Measurements from ENCODE around the gene KBTBD3. TPM values are rescaled to one million over a fixed set of nuclear protein-coding genes. Genes with fewer than 3 reads are reported as not detected.

The KBTBD3 gene, protein sequence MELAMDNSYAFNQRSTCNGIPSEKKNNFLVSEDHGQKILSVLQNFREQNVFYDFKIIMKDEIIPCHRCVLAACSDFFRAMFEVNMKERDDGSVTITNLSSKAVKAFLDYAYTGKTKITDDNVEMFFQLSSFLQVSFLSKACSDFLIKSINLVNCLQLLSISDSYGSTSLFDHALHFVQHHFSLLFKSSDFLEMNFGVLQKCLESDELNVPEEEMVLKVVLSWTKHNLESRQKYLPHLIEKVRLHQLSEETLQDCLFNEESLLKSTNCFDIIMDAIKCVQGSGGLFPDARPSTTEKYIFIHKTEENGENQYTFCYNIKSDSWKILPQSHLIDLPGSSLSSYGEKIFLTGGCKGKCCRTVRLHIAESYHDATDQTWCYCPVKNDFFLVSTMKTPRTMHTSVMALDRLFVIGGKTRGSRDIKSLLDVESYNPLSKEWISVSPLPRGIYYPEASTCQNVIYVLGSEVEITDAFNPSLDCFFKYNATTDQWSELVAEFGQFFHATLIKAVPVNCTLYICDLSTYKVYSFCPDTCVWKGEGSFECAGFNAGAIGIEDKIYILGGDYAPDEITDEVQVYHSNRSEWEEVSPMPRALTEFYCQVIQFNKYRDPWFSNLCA
- total RNA-seq (2014; rRNA removed; shearing (Covaris generic)) = 3.2 and 4.4 TPM in 2 replicates
- polyA plus RNA-seq (2014; cell fraction: nucleus; rRNA removed) = 0.44 and 0.74 TPM in 2 replicates

GRCh38 chr11:106076919-106077608 lies at the start of gene KBTBD3:
Gene KBTBD3 (minus strand): TSS chr11:106077347. CDS start chr11:106059097, 18,250 bp downstream.
- DNase-seq (ENCODE audit: extremely low read depth, low read depth) = peak; percentile 97

- DNase-seq (ENCODE audit: extremely low read depth, low read depth) = no peak
Observed at GRCh38 chr11:106121570-106122320, 44.6 kb upstream of the KBTBD3 start.

- no peak for DNase-seq (ENCODE audit: extremely low read depth, low read depth)
Observed at GRCh38 chr11:106105986-106106385, 28.8 kb upstream of the KBTBD3 start.

DNA sequence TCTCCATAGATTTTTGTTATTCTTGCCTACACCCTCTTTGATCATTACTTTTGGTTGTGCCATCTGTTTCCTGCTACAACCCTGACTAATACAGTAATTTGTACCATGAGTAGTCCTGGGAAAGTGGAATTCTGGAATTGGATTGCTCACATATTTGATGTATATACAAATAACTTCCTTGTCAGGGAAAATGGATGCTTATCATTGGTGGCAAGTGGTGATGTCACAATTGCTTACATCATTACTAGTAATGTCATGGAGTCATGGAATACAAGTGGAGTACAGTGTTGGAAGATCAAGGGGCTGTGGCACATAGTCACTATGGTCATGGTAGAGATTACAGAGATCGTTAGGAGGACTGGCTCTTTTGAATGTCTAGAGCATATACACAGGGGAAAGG lies 24.7 kb upstream of the KBTBD3 start:
- no peak for DNase-seq (ENCODE audit: extremely low read depth, low read depth)

DNA sequence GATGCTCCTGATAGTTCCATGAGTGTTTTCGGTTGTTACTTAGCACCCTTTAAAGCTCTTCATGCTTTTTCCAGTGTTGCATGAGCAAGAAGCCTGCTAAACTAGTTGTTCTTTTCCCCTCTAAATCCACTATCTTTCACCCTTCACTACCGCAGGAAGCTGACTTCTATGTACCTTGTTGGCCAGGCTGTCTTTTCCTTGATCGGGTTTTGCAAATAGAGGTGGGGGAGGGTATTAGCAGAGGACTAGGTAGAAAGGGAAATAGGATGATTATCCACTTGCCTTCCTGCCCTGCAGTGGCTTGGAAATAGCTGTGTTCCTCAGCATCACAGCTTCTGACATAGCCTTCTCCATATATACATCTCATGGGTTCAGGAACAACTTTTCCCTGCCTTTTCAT lies 24.2 kb upstream of the KBTBD3 start:
- DNase-seq (ENCODE audit: extremely low read depth, low read depth) = no peak

- no peak for DNase-seq (ENCODE audit: extremely low read depth, low read depth)
Observed at GRCh38 chr11:106098893-106099553, 21.9 kb upstream of the KBTBD3 start.

GRCh38 chr11:106092446-106092845 lies 15.3 kb upstream of the KBTBD3 start:
- no peak for DNase-seq (ENCODE audit: extremely low read depth, low read depth)

GRCh38 chr11:106091480-106092123 lies 14.5 kb upstream of the KBTBD3 start:
- no peak for DNase-seq (ENCODE audit: extremely low read depth, low read depth)

DNA sequence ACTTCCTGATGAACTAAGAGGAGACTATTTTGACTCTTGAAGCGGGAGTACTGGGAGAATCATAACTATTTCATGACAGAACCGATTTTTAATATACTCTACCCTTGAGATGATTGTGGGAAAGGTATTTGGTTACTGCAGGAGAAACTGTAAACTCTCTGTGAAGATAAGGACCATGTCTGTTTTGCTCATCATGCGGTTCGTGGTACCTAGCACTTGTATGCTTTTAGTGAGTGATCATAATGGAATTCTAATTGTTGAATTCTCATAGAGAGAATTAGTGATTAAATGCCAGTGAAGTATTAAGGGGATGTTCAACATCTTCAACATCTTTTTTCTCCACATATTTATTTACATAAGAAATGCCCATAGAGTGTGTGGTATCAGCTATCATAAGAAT lies 11.7 kb upstream of the KBTBD3 start:
- DNase-seq (ENCODE audit: extremely low read depth, low read depth) = no peak

DNA sequence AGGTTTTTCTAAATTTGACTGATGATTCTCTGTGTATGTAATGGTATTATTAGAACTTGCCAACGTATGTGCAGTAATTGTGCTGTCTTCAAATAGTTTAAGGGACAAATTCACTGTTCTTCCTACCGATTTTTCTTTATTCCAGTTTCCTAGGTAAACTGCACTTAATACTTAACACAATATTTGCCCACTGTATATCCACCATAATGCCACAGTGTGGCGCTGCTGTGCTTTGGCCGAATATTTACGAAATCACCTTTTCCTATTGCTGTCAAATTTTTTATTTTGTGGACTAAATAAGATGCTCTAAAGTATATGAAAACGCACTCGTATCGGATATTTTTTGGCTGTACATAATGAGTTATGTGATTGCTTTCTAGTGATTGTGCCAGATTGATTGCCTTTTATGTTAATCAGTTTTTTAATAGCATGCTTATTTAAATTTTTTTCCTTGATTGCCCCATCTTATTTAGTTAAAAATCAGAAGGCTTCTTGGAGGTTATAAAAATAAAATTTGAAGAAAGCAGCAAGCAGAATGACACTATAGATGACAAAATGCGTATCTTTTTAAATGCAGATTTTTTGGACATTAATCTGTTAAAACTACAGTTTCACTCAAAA lies 10.8 kb upstream of the KBTBD3 start:
- DNase-seq (ENCODE audit: extremely low read depth, low read depth) = peak; percentile 33

DNA sequence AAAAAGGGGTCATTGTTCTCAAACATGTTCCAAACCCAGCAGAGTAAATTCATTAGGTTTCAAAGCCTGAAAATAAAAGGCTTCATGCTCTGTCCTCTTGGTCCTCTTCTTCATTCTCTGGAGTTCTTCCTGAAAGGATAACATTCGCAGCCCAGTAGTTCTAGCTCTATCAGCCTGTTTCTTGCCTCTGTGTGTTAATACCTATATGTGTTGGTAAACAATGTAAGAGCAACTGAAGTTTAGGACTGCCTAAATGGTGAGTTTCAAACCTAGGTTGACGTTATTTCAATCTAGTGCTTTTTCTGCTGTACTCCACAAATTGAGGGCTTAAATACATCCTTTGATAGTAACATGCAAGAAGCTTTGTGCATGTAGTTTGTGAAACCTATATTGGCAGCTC lies 9.7 kb upstream of the KBTBD3 start:
- no peak for DNase-seq (ENCODE audit: extremely low read depth, low read depth)

GRCh38 chr11:106086135-106086534 lies 9.0 kb upstream of the KBTBD3 start:
- no peak for DNase-seq (ENCODE audit: extremely low read depth, low read depth)

- DNase-seq (ENCODE audit: extremely low read depth, low read depth) = no peak
Observed at GRCh38 chr11:106082096-106082495, 4.9 kb upstream of the KBTBD3 start.

DNA sequence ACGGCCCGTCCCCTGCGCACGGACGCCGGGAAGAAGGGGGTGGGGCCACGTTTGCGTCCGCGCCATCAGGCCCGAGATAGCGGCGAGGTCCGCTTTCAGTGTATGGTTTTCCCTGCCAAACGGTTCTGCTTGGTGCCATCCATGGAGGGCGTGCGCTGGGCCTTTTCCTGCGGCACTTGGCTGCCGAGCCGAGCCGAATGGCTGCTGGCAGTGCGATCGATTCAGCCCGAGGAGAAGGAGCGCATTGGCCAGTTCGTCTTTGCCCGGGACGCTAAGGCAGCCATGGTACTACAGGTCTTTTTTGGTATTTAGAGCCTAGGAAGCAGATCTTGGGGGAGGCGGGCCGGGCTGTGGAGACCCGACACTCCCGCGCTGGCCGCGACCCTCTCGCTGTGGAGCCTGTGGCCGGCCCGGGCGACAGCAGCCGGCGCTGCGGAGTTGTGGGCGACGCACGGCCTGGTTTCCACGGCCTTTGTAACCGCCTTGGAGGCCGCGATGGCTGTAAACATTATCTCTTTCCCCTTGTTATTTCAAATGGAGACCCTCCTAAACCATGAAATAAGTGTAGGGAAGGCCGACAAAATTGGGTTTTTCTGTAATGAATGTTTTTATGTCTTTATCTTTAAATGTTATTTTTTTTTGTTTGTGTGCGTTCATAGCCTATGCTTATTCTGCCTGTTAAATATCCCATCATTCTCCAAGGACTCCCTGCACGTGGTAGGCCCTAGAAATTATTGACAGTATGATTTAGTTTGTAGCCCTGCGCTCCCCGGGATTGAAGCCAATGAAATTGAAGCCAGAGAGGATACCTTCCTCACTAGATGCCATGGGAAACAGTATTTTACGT lies 685 bp upstream of the KBTBD3 start, which contains the start of gene AASDHPPT:
Gene AASDHPPT (plus strand): TSS at position 54 of the 847 bp plus-strand sequence. CDS start 49 bp downstream, at position 103.
- DNase-seq (ENCODE audit: extremely low read depth, low read depth) = no peak

DNA sequence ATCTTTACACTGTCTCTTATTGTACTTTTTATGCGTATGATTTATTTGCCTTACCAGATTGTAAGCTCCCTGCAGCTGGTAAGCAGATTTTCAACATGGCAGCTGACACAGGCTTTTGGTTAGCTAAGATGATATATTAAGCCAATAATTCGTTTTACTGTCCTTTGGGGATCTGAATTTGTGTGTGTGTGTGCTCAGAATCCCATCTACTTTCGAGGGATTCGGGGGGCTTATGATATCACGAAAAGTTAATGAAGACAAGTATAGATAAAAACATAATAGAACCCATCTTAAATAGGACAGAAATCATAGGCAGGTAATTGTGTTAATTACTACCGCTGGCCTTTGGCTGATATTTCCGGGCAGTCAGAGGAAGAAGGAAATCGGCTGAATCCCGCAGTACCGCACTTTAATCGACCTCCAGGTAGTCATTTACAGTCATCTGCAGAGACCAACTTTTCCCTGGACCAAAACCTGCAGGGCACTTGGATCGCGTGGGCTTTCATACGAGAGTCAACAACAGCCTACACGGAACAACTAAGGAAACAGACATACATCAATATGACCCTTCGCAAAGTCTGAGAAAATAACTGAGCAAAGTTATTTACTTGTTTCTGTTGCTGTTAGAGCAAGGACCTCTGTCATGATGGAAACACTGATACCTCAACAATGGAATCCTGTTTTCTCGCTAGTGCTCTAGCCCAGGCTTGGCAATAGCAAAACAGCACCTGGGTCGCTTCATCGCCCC lies 802 bp downstream of the KBTBD3 start:
- no peak for DNase-seq (ENCODE audit: extremely low read depth, low read depth)

GRCh38 chr11:106072804-106073203 lies 4.3 kb downstream of the KBTBD3 start:
- DNase-seq (ENCODE audit: extremely low read depth, low read depth) = no peak

DNA sequence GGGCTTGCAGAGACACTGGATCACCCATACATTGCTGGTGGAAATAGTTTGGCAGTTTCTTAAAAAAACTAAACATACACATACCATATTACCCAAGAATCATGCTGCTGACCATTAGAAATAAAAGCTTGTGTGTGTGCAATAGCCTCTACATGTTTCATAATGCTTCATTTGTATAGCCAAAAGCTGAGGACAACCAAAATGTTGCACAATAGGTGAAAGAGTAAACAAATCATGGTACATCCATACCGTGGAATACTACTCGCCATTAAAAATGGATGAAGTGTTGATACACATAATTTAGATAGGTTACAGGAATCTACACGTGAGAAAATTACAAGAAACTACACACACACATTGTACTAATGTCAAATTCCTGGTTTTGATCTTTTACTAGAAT lies 6.5 kb downstream of the KBTBD3 start:
- no peak for DNase-seq (ENCODE audit: extremely low read depth, low read depth)

DNA sequence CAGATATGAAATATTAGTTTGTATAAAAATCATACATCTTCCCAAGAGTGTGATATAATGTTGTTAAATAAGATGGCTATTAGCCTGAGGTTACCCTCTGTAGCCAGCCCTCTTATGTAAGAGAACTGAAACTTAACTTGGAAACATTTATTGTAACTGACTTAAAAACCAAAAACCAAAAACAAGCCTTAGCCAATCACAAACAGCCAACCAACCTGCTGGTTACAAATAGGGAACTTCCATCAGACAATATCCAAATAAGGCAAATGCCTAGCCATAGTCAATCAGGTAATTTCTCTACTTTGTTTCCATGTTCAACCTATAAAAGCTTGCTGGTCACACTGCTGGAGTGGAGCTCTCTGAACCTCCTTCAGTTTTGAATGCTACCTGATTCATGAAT lies 14.1 kb downstream of the KBTBD3 start:
- DNase-seq (ENCODE audit: extremely low read depth, low read depth) = no peak
